HG02870 (cell line): ENCODE measurements around the gene FAM107A.

ENCODE experiments used
- ATAC-seq: cut with Tn5 transposase; IDR thresholded peaks from one replicate; pipeline ENCODE4 v1.9.1; 2021; ENCODE audit warnings: mild to moderate bottlenecking, moderate library complexity; ENCODE audit not compliant: unreplicated experiment

The FAM107A gene

DNA sequence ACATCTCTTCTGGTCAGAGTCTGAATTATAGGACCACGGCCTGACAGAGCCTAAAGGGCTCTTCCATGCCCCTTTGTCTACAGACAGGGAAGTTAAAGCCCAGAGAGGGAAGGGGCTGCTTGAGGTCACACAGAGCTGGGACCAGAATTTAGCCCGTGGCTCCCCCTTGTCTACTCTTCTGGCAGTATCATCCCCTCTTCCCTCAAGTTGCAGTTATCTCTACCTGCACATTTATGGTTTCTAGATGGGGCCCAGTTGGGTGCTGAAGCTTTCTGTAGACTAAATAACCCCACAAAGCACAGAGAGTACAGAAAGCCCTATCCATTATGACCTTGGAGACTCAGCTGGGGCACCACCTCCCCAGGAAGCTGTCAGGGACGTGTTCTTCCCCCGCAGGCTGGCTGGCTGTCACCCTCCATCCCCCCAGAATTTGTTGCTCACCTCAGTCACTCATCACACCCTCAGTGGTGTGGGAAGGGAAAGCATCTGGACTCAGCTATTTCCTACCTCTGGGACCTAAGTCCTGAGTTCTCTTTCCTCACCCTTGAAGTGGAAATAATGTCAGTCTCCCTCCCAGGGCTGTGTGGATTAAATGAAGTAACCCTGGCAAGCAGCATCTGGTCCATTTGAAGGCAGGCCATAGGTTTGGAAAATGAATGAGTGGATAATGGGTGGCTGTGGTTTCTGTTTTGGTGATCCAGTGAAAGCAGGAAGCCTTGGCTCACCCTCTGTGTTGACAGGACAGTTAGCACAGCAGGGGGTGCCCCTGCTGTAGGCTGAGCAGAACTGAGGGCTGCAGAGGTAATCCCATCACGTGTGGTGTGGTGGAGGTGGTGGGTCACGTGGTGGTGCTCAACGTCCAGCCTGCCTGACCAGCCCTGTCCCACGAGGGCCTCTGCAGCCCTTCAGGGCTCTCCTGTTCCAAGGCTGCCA, 56.5 kb downstream of the FAM107A start:
- no peak for ATAC-seq

DNA sequence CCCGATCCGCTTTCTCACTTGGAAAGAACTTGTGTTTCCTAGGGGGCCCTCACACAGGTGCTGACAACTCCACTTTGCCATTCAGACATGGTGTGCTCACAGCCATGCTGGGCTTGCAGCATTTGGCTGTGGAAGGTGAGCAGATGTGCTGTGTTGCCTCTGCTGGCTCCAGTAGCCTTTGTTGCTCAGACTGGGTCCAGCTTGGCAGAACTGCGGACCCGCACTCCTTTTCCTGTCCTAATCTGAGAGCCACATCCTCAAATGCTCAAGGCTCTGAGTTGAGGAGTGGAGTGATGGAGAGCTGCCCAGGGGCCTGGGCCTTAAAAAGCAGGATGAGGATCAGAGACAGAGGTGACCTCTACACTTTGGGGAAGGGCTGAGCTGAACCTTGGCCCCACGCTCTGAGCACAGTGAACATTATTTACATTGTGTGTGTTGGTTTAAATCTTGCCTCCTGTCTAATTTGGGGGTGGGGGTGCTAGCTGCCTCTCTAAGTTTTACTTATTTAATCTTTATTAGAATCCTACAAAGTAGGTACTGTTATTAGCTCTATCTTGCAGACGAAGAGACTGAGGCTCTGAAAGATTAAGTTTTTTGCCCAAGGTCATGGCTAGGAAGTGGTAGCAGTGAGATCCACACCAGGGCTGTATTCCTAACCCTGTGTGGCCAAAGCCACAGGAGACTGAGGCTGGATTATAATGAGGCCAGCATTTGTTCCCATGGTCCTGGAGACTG, 57.4 kb downstream of the FAM107A start:
- no peak for ATAC-seq

DNA sequence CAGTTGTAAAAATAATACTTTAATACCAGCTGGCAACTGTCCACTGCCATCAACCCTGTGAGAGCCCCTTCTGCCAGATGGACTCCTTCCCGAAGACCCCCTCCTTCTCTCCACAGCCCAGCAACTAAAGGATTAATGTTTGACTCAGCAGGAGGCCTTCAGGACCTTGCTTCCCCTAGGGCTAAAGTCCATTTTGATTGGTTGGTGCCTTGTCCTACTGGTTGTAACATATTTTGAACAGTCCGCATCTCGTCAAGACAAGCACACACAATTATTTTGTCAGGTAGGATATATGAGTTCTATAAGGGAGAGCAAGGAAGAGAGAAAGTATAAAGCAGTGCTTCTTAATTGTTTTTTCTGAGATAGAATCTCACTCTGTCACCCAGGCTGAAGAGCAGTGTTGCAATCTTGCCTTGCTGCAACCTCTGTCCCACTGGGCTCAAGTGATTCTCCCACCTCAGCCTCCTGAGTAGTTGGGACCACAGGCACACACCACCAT, 58.9 kb downstream of the FAM107A start:
- ATAC-seq = no peak

DNA sequence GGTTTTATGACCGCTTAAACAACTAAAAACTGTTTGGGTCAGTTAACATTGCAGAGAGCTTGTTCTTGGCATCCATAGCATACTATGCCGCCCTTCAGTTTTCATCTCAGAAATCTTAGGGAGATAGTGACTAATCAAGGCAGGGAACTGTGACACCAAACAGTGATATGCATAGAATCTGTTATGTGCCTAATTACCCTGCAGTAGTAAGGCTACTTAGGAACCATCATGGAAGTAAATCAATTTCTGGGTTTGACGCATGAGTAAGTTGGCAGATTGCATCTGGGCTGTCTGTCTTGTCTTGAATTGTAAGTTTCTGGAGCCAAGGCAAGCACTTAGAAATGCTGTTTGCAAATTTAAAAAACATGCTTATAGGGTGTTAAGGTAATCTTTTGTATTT, 62.8 kb downstream of the FAM107A start:
- no peak for ATAC-seq
